HUDEP-2 (cell line): Measurements from ENCODE around the gene NYAP2.

Source experiments
- DNase-seq, 76 experiments: peaks; one replicate each; lab custom pipeline; 2025; ENCODE audit not compliant: unreplicated experiment in 76 of 76; lab: John Stamatoyannopoulos, UW

NYAP2 gene

DNA sequence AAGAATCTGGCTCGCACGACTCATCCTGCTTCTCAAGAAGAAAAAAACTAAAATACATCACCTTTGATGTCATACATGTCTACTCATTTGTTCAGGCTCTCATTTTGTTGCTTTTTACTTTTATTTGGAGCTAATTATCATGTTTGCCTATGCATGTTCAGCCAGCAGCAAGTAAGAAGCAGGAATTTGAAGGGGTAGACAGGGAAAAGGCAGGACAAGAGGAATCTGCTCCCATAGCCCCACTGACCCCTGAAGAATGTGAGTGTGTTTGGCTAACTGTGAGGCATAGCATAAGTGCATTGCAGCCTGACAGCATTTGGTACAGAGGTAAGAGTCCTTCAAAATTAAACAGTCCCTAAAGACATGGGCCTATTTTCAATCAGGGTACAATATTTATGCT is 72.7 kb downstream of the NYAP2 start:
- DNase-seq = no peak

DNA sequence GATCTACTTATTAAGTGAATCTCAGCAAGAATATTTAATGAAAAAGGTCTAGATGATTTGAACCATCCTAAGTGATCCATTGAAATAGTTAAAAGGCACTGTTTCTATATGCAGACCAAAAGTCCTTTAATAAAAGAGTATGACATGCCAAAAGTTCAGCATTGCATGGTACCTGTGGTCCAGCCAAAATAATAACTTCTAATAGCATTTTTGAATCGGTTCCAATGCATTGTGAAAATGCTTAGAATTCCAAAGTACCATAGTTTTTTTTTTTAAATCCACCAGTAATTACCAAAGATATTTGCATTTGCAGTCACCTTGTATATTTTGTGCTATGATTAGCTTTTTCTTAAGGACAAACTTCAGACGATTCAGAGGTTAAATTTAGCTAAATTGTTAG is 79.9 kb downstream of the NYAP2 start:
- no peak for DNase-seq

DNA sequence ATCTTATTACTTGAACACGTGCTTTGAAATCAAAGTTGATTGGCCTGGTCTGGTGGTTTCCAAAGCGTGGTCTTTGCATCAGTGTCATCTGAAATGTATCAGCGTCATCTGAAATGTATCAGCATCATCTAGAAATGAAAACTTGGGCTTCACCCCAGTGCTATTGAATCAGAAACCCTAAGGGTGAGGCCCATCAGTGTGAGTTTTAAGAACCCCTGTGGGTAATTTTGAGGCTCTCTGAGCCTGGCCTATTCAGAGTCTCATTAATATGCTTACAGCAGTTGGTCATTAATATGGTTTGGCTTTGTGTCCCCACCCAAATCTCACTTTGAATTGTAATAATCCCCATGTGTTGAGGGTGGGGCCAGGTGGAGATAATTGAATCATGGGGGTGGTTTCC is 85.2 kb downstream of the NYAP2 start:
- no peak for DNase-seq

DNA sequence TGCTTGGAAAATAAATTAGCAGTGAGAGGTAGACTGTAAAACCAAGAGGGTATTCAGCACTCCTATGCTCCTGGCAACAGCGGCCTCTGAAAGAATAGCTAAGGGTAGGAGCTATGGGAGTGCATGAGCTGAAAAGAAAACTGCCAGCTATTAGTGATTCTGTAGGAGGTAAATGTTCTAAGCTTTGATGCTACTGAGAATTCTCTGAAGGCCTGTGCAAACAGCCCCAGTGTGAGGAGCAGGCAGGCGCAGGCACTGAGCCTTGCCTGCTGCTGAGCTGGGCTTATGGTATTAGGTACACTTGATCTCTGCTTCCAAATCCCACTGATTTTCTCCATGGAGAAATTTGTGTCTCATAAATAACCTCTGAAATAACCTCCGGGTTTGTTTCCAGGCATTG is 86.7 kb downstream of the NYAP2 start:
- DNase-seq = no peak

DNA sequence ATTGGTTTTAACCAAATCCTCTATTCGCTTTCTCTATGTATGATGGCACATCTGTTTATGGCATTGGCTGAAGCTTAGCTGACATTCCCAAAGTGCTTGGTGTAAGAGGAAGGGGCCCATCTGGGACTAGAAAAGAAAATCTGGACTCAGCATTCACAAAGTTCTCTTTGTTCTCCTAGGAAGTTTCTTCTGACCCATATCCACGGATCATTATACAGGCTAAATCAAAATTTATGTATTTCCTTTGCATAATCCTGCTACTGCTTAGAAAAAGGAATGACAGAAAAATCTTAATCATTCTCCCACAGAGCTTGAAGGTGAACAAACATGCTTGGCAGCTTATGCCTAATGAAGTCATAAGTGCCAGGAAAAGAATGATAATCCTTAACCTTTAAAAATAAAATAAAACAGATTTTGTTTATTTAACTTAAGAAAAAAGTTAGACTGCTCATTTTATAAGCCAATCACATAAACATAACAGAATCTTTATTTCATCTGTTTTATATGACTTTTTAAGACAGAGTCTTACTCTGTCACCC is 88.4 kb downstream of the NYAP2 start:
- DNase-seq = no peak

DNA sequence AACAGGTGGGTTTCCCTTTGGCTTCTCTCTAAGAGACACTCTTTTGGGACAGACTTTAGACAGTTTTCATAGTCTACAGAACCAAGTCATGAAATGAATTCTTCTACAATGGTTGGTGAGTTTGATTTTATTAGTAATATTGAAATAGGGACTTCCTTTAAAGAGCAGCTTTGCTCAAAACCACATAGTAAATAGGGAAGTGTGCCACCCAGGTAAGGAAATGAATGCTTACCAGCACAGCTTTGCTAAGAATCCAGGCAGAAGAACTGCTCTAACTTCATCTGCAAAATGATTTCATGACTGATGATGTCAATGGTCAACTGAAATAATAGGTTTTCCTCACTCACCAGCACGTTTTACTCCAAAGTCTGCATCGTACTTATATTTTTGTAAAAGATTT is 89.2 kb downstream of the NYAP2 start:
- DNase-seq = no peak

DNA sequence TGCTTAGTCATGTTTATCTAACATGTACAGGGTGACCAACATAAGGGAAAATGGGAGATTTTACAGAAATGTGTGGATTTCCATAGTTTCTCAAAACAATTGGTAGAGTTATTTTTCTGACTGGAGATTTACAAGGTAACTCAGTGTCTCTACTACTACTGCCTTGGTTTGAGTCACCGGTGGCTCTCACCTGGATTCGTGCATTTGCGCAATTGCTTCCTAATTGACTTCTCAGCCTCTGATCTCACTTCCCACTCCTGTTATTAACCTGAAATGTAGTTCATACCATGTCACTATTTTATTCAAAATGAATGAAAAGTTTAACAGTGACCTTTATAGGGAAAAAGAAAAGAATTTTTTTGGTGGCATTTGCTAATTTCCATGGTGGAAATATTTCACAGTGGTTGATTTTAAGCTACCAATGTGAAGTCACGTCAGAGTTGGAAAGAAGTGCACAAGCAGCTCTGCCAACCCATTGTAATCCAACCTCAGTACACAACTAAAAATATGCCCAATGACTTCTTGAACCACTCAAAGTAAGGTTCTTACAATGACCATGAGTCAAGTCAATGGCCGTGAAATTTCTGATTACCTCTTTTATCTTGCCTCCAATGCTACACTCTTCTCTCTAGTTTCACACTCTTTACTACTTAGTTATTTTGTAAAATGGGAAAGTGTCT is 94.0 kb downstream of the NYAP2 start:
- DNase-seq = no peak

DNA sequence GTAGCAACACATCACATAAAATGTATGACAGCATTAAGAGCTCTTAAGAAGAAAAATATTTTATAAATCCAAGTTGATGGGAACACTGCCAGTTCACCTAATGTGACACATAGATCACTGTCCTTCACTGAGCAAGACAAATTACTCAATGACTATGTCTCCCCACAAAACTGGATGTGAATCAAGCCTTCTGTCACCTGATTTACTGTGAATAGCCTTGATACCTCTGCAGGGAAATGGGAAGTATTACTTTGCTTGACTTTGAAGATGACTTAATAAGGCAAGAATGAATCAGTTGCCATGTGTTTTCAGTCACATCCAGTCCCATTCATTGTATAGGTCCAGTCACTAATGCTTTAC is 94.6 kb downstream of the NYAP2 start:
- DNase-seq = no peak

DNA sequence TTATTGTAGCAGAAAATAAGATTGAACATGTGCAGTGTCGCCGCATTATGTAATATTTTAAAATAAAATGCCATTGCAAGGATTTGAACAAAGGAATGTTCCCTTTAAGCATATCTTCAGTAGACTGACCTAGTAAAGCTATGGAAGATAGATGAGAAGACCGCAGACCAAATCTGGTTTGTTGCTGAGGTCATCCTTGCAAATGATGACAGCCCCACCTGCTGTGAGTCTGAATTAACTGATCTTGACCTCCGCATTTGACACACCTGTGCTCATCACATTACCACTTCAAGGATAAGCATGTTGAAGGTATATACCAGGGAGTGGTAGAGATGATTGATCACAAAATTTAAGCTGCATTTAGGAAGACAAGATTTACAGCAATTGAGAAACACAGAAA is 96.2 kb downstream of the NYAP2 start:
- no peak for DNase-seq

DNA sequence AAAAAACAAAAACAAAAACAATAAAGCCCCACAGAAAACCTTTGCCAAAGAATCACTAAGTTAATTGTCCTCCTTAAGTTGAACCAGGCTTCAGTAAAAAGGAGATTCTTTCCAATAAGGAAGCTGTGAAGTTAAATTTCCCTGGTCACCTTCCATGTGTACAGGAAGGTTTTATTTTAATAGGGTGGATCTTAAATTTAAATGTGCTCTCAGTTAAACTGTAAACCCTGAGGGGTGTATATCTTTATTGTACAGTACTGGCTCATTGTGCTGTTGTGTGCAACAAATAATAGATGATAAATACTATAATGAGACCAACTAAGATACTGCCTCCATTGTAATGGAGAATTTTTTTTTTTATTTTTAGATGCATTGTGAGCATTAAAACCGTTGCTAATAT is 97.1 kb downstream of the NYAP2 start:
- DNase-seq = no peak

DNA sequence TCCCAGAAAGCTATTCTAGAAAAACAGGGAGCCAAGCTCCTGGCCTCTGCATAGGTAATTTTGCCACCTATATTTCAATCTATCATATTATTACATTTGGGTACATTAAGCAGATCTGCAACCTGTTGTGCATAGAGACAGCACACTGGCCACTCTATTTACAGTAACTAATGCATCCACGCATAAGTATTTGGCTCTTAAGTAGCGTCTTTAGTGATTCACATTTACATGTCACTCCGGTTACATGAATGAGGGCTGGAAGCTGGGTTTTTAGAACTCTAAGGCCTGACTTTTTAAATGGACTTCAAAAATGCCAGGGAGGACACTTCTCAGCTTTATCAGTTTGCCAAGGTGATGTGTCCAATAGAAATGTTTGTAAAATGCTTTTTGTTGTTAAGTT is 97.7 kb downstream of the NYAP2 start:
- DNase-seq = no peak

DNA sequence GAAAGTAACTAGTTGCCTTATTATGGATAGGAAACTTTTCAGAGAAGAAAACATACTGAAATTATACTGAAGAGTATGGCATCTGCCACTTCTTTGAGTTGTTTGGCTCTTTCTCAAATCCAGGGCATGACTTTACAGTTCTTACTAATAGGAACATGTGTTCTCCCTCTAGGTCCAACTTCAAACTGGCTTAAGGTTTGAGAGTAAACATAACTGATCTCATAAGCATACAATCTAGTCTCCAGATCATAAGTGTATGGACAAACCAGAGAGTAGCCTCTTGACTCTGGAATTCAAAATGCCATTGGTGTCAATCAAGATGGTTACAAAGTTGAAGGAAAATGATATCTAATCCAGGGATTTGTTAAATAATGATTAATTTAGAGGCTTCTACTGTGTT is 101.5 kb downstream of the NYAP2 start:
- no peak for DNase-seq

DNA sequence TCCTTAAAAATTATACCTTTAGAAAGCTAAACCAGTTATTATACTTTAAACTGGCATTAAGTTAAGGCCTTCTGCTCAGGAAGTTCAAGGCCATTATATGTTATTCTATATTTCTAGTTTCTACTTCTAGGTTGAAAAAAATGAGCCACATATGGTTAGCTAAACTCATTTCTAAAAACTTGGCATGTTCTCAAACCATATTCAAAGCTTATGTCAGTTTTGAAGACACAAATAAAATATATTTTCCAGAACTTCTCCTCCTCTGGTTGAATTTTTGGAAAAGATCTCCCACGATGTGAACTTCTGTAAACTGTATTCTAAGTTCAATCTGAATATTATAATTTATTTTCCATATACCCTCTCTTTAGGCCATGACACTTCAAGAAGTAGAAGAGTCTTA is 103.5 kb downstream of the NYAP2 start:
- no peak for DNase-seq

DNA sequence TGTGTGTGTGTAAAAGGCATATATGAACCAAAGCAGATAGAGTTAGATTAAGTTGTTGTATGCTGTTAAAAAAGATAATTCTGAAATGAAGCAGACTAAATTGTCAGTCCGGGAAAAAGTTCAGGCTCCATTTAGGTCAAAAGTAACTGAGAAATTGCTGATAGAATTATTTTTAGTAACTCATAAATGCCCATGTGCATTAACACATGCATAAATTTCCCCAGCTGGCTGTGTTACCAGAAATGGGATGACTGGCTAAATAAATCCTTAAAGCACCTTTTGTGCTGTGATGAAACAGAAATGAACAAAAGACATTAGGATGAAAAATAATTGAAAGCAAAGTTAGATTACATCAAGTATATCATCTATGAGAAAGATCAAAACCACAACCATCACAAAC is 111.3 kb downstream of the NYAP2 start:
- DNase-seq = no peak

DNA sequence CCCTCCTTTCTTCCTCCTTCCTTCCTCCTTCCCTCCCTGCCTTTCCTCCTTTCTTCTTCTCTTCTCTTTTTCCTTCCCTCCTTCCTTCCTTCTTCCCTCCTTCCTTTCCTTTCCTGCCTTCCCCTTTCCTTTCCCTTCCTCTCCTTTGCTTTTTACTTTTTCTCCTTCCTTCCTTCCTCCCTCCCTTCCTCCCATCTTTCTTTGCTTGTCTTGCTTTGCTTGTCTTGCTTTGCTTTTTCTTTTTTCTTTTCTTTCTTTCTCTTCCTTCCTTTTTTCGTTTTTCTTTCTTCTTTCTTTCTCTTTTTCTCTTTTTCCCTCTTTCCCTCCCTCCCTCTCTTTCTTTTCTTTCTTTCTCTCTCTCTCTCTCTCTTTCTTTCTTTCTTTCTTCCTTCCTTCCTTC is 113.0 kb downstream of the NYAP2 start:
- no peak for DNase-seq

DNA sequence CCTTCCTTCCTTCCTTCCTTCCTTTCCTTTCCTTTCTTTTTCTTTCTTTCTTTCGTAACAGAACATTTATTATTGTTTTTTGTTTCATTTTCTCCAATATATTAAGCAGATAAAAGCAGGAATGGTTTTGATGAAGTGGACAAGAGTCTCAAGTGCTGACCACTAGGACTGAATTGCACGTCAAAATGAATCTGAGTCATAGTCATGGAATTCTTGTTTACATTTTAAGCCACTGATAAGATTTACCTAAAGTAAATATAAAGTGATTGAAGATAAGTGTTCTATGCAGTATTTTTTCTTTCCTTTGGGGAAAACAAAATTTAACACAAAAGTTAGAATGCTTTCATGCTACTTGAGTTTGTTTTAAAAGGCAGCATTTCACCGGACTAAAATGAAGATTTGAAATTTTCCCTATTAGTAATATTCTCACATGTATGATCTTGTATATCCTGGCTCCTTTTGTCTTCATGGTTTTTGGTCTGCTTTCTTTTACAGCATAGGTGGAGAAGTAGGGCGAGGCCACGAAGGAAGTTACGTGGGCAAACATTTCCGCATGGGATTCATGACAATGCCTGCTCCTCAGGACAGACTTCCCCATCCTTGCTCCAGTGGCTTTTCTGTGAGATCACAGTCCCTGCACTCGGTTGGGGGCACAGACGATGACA is 113.5 kb downstream of the NYAP2 start:
- DNase-seq = no peak

DNA sequence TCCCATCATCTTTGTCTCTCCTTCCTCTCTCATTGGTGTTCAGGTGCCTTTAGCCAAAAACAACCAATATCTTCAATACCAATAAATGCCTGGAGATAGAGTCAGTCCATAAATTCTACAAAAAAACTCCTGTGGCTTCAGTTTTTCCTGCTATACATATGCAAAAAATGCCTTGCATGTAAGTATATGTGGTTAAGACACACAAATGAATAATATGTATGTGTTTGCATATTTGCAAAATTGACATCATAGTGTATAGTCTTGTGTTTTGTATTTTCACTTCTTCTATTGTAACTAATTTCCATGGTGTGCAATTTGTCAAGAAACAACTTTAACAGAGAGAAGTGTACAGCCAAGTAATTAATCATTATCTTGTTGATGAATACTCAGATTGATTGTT is 115.5 kb downstream of the NYAP2 start:
- DNase-seq = no peak

DNA sequence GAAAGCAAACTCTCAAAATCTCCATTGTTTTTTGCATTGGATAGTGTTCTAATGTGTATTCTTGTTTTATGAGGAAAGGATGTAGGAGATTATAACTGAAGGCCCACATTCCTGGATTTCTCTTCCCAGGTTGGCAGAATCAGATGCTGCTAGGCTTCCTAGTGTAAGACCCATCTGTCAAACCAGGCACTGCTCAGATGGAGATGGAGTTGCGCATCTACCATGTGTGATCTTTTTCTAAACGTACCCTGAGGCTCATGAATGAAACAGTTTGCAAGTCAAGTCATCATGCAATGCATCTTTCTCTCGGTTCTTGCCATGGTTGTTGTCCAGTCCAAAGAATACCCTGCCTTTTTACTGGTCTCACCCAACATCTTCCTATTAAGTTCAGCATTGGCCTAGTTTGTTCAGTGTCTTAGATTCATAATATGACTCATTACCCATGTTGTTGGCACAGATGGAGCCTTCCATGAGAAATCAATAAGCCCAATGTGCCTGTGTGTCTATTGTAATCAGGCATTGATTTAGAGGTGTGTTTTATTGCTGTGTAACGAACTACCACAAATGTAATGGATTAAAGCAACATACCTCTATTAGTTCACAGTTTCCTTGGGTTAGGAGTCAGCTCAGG is 127.4 kb downstream of the NYAP2 start:
- DNase-seq = no peak

DNA sequence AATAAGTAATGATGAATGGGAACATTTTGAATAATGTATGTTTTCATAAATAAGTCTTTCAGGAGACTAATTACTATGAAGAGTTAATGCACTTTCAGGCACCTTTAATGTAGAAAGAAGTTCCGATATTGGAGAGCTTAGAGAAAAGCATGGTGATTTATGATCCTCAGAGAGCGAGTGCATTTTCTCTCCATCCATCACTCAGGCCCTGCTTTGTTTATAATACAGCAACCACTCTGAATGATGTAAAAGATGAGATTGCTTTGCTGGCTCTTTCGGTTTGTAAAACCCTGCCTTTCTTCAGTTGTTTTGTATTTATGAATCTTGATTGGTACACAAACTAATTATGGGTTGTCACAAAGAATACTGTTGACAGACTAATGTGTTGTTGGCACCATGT is 132.0 kb downstream of the NYAP2 start:
- no peak for DNase-seq

DNA sequence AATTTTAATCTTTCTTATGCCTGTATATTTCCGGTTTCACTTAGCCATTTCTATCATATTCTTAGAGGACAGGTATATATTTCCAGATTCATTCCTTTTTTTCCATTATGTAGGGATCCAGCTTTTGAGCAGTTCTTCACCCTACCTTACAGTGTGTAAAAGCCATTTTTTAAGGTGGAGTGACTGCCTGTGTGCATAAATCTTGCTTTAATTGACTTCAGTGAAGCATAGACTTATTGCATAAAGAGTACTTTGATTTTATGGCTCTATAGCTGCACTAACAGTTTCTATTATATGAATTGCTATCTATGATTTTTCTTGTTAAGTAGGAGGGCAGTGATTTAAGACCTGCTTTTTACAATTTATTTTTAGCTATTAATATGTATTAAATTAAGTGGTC is 132.6 kb downstream of the NYAP2 start:
- no peak for DNase-seq

DNA sequence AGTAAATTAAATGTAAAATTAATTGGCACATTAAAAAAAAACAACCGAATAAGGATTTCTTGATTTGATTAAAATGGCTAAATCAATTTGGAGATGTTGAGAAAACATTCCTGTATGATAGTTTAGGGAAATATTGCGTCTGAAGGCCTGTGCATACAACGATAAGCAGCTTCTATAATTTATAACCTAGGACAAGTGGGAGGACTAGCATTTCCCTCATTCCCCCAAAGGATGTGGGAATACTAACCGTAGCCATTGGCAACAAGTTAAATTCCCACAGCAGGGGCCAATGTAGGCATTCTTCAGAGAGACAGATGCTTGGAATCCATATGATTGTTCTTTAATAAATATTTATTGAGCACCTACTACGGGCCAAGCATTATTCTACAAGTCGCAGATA is 134.5 kb downstream of the NYAP2 start:
- DNase-seq = no peak

DNA sequence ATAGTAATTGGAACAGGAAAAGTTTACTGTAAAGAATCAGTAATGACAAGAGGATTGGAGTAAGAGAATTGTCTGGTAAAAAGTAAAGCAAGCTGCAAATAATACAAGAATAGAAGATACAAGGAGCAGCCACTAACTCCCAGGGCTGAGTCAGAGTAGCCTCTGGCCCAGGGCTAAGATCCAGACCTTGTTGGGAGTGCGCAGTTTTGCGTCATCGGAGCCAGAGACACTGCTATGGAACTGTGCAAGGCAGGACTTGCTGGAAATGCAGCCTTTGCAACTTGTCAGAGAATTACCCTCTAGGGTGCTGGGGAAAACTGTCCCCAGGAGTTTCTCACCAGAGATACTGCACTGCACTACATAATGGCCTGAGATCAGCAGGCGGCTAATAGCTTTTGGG is 135.2 kb downstream of the NYAP2 start:
- DNase-seq = no peak
